CD4-positive, alpha-beta T cell treated with Interleukin-6 for 4 hours (primary cell): ENCODE measurements around the gene RNF212.
"Not testable (repeated sequence)": the region's sequence is repeated elsewhere in the genome, so short reads cannot be mapped to it uniquely, and the experiment has no call there.

Experiments
- DNase-seq: peaks from one replicate; pipeline ENCODE4 v3.0.0-alpha.2; 2020; ENCODE audit warnings: mixed read lengths

The RNF212 gene, protein sequence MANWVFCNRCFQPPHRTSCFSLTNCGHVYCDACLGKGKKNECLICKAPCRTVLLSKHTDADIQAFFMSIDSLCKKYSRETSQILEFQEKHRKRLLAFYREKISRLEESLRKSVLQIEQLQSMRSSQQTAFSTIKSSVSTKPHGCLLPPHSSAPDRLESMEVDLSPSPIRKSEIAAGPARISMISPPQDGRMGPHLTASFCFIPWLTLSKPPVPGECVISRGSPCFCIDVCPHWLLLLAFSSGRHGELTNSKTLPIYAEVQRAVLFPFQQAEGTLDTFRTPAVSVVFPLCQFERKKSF

GRCh38 chr4:1113311-1114009 lies at the start of gene RNF212:
TSS of gene RNF212 (minus strand) at chr4:1113564. CDS start at chr4:1113464, 100 bp downstream.
- DNase-seq = peak; percentile 68

DNA sequence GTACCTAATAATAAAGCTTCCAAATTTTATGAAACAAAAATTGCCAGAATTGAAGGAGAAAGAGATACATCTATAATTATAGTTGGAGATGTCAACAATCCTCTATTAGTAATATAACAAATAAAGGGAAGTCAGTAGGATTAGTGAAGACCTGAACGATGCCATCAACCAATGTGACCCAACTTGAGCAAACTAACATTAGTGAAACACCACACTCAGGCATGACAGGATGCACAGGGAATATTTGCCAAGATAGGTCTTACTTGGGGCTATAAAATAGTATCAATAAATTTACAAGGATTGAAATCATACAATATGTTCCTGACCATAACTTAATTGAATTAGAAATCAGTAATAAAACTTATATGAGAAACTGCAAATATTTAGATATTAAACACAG lies 47.0 kb upstream of the RNF212 start:
- DNase-seq = no peak

DNA sequence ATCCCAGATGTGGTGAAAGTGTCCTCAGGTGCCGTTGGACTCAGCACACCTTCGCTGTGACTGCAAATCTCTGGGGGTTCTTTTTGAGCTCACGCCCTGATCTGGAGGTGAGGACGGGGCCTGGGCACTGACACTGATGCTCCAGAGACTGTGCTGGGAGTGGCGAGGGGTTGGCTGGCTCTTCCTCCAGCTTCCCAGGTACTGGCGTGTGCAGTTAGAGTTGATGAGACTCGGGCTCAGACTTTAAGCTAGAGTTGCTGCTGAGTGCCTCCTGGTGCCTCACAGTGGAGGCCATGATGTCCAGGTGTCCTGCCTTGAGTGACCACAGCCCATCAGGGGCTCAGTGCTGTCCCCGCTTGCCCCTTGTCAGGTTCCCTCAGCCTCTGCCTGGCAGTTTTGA lies 42.7 kb upstream of the RNF212 start:
- no peak for DNase-seq

DNA sequence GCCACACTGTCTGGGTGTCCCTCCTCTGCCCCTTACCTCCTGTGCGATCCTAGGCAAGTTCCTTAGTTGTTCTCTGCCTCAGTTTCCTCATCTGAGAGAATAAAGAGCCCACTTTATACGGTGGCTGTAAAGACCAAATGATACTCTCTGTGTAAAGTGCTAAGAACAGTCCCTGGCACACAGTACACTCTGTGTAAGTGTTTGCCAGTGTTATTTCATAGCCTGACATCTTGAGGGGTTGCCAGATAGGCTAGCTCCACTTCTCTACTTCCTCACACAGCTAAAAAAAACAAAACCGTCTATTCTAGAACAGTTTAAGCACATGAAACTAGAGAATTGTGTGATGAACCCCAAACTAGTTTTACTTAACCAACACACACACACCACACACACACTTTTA lies 42.0 kb upstream of the RNF212 start:
- DNase-seq = no peak

- DNase-seq = no peak
Measured at GRCh38 chr4:1154523-1155182, 41.3 kb upstream of the RNF212 start.

DNA sequence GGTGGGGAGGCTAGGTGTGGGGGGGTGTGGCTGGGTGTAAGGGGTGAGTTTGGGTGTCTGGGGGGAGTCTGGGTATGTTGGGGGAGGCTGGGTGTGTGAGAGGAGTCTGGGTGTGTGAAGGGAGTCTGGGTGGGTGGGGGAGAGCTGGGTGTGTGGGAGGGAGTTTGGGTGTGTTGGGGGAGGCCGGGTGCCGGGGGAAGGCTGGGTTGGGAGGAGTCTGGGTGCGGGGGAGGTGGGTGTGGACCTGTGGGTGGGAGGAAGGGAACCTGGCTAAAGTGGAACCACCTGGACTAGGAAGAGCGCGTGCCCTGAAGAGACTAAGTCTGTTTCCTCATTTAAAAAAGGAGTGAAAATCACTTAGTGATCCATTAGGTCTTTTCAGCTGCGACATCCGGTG lies 40.8 kb upstream of the RNF212 start:
- no peak for DNase-seq

GRCh38 chr4:1153567-1154090 lies 40.3 kb upstream of the RNF212 start:
- DNase-seq = no peak

DNA sequence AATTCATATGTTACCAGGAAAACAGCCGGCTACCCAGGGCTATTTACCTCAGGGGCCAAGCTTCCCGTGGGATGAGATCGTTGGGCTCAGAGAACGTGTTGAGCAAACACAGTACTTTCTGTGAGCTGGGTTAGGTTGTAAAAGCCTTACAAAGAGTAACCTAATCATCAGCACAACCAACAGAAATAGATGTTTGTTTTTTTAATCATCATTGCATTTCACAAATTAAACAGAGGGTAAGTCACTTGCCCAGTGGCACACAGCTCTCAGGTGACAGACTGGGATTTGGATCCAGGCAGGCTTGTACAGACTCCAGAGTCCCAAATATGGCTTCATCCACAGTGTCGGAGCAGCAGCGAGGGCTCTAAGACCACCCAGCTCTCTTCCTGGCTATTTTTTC lies 38.9 kb upstream of the RNF212 start:
- DNase-seq = no peak

DNA sequence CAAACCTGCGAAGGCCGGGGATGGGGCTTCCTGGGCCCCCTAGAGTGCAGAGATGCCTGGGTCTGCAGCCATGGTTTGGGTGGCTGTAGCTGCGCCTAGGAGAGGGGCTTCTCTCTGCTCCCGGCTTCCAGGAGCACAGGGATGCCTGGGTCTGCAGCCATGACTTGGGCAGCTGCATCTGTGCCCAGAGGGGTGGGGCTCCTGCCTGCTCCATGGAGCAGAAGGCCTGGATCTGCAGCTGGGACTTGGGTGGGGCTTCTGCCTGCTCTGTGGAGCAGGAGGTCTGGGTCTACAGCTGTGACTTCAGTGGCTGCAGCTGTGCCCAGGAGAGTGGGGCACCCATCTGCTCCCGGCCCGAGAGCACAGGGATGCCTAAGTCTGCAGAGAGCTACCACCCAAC lies 38.2 kb upstream of the RNF212 start:
- no peak for DNase-seq

GRCh38 chr4:1150875-1151274 lies 37.5 kb upstream of the RNF212 start:
- no peak for DNase-seq

- DNase-seq = no peak
Measured at GRCh38 chr4:1139860-1140259, 26.5 kb upstream of the RNF212 start.

DNA sequence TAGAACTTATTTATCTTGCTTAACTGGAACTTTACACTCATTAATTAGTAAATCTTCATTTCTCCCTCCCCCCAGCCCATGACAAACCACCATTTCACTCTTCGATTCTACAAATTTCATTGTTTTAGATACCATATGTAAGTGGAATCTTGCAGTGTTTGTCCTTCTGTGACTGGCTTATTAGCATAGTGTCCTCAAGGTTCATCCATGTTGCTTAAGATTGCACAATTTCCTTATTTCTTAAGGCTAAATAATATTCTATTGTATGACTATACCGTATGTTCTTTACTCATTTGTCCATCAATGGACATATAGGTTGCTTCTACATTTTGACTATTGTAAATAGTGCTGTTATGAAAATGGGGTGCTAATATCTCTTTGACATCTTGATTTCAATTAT lies 24.5 kb upstream of the RNF212 start:
- DNase-seq = no peak

- DNase-seq = no peak
Measured at GRCh38 chr4:1137063-1137776, 23.9 kb upstream of the RNF212 start.

DNA sequence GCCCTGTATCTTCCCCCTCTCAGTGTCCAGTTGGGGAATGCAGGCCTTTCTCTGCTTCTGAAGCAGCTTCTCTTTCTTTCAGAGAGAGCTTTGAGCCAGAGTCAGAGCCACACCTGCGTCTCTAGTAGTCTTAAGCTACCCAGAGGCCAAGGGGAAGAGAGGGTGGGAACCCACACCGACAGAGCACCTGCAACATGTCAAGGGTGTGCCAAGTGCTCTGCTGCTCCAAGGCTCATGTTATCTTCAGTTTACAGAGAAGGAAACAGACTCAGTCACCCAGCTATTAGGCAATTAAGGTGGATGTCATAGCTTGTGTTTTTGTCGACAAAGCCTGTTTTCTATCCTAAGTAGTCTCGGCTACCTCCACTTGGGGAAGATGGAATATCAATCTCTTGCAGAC lies 22.7 kb upstream of the RNF212 start:
- DNase-seq = peak; percentile 25

DNA sequence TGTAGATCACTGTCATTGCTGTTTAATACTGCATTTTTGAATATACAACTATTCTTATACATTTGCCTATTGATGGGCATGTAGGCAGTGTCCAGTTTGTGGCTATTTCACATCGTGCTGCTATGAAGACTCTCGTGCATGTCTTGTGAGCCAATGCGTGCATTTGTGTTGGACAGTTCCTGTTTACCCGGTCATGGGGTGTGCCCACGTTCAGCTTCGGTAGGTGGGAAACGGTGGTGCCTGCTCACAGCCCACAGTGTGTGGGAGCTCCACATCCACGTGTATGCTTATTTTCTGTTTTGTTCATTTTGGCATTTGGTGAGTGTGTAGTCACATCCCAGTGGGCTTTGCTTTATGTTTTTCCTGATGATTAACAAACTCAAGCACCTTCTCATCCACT lies 19.7 kb upstream of the RNF212 start:
- DNase-seq = no peak

- peak; percentile 77 for DNase-seq
Measured at GRCh38 chr4:1130316-1131186, 17.2 kb upstream of the RNF212 start.

DNA sequence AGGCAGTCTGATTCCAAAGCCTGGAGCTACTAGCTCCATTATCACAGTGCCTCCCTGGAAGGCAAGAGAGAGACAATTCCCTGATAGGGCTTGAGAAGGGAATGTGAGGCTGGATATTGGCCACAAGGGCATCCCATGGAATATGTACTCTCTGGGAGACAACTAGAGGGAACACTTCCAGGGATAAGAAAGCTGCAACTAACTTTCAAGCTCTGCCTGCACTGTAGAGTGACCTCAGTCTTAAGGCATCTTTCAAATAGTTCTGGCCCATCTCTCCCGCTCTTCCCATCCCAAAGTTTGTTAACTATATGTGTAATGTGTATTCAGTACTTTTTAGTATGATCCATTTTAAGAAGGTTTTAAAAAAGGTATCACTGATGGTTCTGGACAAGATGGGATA lies 13.1 kb upstream of the RNF212 start:
- no peak for DNase-seq

DNA sequence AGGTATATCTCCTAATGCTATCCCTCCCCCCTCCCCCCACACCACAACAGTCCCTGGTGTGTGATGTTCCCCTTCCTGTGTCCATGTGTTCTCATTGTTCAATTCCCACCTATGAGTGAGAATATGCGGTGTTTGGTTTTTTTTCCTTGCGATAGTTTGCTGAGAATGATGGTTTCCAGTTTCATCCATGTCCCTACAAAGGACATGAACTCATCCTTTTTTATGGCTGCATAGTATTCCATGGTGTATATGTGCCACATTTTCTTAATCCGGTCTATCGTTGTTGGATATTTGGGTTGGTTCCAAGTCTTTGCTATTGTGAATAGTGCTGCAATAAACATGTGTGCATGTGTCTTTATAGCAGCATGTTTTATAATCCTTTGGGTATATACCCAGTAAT lies 12.1 kb upstream of the RNF212 start:
- DNase-seq = not testable (repeated sequence)

DNA sequence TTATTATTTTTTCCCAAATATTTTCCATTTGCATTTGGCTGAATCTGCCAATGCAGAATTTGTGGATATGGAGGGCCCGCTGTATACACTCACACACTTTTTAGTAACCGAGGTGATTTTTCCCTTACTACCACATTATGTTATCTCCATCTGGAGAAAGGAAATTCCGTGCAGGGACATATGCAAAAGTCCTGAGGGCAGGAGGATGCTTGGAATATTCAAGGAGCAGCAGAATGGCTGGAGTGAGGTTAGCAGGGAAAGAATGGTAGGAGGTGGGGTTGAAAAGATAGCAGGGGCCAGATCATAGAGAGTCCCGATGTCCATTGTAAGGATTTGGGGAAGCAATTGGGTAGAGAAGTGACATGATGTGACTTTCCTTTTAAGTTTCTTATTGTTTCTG lies 11.5 kb upstream of the RNF212 start:
- DNase-seq = no peak

DNA sequence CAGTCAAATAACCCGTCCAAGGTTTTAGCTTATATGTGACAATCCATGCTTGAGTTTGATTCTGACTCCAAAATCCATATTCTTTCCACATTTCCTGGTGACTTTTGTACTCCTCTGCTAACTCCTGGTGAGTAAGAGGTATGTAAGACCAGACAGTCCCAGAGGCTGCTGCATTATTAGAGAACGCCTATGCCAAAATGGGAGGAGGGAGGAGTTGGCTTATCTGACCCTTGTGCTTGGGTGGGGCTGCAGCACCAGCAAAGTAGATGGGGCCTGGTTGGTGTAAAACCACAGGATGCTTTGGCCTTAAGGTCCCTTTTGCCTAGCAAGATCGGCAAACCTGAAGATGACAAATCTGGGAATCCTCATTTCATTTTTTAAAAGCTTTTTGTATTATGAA lies 9.1 kb upstream of the RNF212 start:
- no peak for DNase-seq

GRCh38 chr4:1116838-1117237 lies 3.5 kb upstream of the RNF212 start:
- no peak for DNase-seq
